ENCODE measurements around the gene TAF15.

TAF15 gene

GRCh38 chr17:35878361-35878760 is 69.1 kb downstream of the TAF15 start:
- no peaks in the 10 kb centered on the region for H3K36me3 ChIP-seq (ENCODE audit: insufficient read depth, low read length)
- TF ChIP-seq EZH2 (IDR thresholded peaks at IDR 0.05; ENCODE audit: borderline replicate concordance, low read length) (no peak), CTCF (IDR thresholded peaks at IDR 0.05; ENCODE audit: low read length) (no peak)
- no peak overlapping the region for H3K9ac ChIP-seq (ENCODE audit: low read length)
- H3K4me2 ChIP-seq (ENCODE audit: low read length), result no peak overlapping the region
- no peaks in the 10 kb centered on the region for H3K9me2 ChIP-seq (ENCODE audit: low read depth, low read length)
- H3K4me3 ChIP-seq (ENCODE audit: low read depth, low read length, poor library complexity, severe bottlenecking), result no peak overlapping the region
- H3K27ac ChIP-seq (ENCODE audit: low read depth, low read length, poor library complexity, severe bottlenecking), result no peak overlapping the region
- no peaks in the 10 kb centered on the region for H3F3A ChIP-seq (ENCODE audit: insufficient read depth, low read length)
- peaks cover 22% of the 10 kb centered on the region for H3K4me1 ChIP-seq (ENCODE audit: insufficient read depth, low read length, severe bottlenecking)
- no peaks in the 10 kb centered on the region for H3K27me3 ChIP-seq (ENCODE audit: insufficient read depth, low read length)
- H4K20me1 ChIP-seq (ENCODE audit: insufficient read depth, low read length), result no peaks in the 10 kb centered on the region
- H2AFZ ChIP-seq (ENCODE audit: low read length), result no peak overlapping the region
- H3K9me3 ChIP-seq (ENCODE audit: low read length), result no peaks in the 10 kb centered on the region
- H3K79me2 ChIP-seq (ENCODE audit: insufficient read depth, low read length), result no peaks in the 10 kb centered on the region

DNA sequence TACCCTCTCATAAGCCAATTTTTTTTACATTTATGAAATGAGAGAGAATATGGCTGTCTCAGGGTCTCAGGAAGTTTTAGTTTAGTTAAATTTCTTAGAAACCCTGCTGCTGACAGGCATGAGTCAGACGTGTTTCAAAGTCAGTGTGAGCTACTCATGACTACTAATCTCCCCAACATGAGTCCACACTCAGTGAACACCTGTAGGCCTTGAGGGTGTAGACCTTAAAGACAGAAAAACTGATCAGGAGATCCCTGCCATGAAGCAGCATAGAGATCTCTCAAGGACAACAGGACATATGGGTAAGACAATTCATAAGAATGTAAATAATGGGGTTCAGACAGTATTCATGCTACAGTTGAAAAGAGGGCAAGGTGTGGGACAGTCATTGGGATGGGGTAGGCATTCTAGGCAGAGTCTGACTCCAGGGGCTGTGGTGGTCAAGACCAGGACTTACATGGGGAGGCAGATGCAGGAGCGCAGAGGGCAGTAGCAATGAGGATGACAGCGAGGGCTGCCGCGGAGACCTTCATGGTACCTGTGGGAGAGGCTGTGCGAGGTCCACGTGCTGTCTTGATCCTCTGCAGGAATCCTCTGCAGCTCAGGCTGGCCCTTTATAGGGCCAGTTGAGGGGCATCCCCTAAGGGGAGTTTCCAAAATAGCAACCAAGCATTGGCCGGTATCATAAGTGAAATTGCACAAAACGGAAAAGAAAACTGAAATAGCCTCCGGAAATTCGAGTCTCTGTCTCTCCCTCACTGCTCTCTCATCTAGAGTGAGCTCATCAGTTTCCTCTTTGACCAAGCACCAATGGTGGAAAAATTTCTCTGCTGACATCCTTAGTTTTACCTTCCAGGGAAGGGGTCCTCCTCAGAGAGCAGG is 70.7 kb downstream of the TAF15 start, which contains the start of gene CCL5:
CCL5 (minus strand) TSS at position 588 of the 882 bp plus-strand sequence.
- peaks cover 22% of the 10 kb centered on the region for H3K4me1 ChIP-seq (ENCODE audit: insufficient read depth, low read length, severe bottlenecking)
- H3K9me2 ChIP-seq (ENCODE audit: low read depth, low read length), result no peaks in the 10 kb centered on the region
- no peaks in the 10 kb centered on the region for H3K36me3 ChIP-seq (ENCODE audit: insufficient read depth, low read length)
- no peaks in the 10 kb centered on the region for H3K79me2 ChIP-seq (ENCODE audit: insufficient read depth, low read length)
- no peak within 1 kb of the TSS for H3K27ac ChIP-seq (ENCODE audit: low read depth, low read length, poor library complexity, severe bottlenecking)
- H3K27me3 ChIP-seq (ENCODE audit: insufficient read depth, low read length), result no peaks in the 10 kb centered on the region
- TF ChIP-seq EZH2 (IDR thresholded peaks at IDR 0.05; ENCODE audit: borderline replicate concordance, low read length) (no peak), CTCF (IDR thresholded peaks at IDR 0.05; ENCODE audit: low read length) (no peak)
- H3K4me3 ChIP-seq (ENCODE audit: low read depth, low read length, poor library complexity, severe bottlenecking), result peak within 1 kb of the TSS; percentile 21
- no peak within 1 kb of the TSS for H2AFZ ChIP-seq (ENCODE audit: low read length)
- H4K20me1 ChIP-seq (ENCODE audit: insufficient read depth, low read length), result no peaks in the 10 kb centered on the region
- no peak within 1 kb of the TSS for H3K9ac ChIP-seq (ENCODE audit: low read length)
- no peaks in the 10 kb centered on the region for H3K9me3 ChIP-seq (ENCODE audit: low read length)
- peak within 1 kb of the TSS; percentile 45 for H3K4me2 ChIP-seq (ENCODE audit: low read length)
- H3F3A ChIP-seq (ENCODE audit: insufficient read depth, low read length), result no peaks in the 10 kb centered on the region

- no peaks in the 10 kb centered on the region for H3F3A ChIP-seq (ENCODE audit: insufficient read depth, low read length)
- no peaks in the 10 kb centered on the region for H3K9me3 ChIP-seq (ENCODE audit: low read length)
- H3K79me2 ChIP-seq (ENCODE audit: insufficient read depth, low read length), result no peaks in the 10 kb centered on the region
- no peaks in the 10 kb centered on the region for H4K20me1 ChIP-seq (ENCODE audit: insufficient read depth, low read length)
- H3K9ac ChIP-seq (ENCODE audit: low read length), result no peak overlapping the region
- H3K4me3 ChIP-seq (ENCODE audit: low read depth, low read length, poor library complexity, severe bottlenecking), result no peak overlapping the region
- no peaks in the 10 kb centered on the region for H3K9me2 ChIP-seq (ENCODE audit: low read depth, low read length)
- no peak for TF ChIP-seq CTCF (IDR thresholded peaks at IDR 0.05; ENCODE audit: low read length)
- no peak for TF ChIP-seq EZH2 (IDR thresholded peaks at IDR 0.05; ENCODE audit: borderline replicate concordance, low read length)
- no peaks in the 10 kb centered on the region for H3K27me3 ChIP-seq (ENCODE audit: insufficient read depth, low read length)
- H3K36me3 ChIP-seq (ENCODE audit: insufficient read depth, low read length), result no peaks in the 10 kb centered on the region
- H3K4me1 ChIP-seq (ENCODE audit: insufficient read depth, low read length, severe bottlenecking), result no peaks in the 10 kb centered on the region
- H3K4me2 ChIP-seq (ENCODE audit: low read length), result no peak overlapping the region
- no peak overlapping the region for H2AFZ ChIP-seq (ENCODE audit: low read length)
- no peak overlapping the region for H3K27ac ChIP-seq (ENCODE audit: low read depth, low read length, poor library complexity, severe bottlenecking)
Observed at GRCh38 chr17:35889241-35889640, 80.0 kb downstream of the TAF15 start.

Measured in OCI-LY1 (cell line).